ENCODE data around the gene USP32.
"Not testable (repeated sequence)": the region's sequence is repeated elsewhere in the genome, so short reads cannot be mapped to it uniquely, and the experiment has no call there.

The USP32 gene, protein sequence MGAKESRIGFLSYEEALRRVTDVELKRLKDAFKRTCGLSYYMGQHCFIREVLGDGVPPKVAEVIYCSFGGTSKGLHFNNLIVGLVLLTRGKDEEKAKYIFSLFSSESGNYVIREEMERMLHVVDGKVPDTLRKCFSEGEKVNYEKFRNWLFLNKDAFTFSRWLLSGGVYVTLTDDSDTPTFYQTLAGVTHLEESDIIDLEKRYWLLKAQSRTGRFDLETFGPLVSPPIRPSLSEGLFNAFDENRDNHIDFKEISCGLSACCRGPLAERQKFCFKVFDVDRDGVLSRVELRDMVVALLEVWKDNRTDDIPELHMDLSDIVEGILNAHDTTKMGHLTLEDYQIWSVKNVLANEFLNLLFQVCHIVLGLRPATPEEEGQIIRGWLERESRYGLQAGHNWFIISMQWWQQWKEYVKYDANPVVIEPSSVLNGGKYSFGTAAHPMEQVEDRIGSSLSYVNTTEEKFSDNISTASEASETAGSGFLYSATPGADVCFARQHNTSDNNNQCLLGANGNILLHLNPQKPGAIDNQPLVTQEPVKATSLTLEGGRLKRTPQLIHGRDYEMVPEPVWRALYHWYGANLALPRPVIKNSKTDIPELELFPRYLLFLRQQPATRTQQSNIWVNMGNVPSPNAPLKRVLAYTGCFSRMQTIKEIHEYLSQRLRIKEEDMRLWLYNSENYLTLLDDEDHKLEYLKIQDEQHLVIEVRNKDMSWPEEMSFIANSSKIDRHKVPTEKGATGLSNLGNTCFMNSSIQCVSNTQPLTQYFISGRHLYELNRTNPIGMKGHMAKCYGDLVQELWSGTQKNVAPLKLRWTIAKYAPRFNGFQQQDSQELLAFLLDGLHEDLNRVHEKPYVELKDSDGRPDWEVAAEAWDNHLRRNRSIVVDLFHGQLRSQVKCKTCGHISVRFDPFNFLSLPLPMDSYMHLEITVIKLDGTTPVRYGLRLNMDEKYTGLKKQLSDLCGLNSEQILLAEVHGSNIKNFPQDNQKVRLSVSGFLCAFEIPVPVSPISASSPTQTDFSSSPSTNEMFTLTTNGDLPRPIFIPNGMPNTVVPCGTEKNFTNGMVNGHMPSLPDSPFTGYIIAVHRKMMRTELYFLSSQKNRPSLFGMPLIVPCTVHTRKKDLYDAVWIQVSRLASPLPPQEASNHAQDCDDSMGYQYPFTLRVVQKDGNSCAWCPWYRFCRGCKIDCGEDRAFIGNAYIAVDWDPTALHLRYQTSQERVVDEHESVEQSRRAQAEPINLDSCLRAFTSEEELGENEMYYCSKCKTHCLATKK (N-terminal part only)

DNA sequence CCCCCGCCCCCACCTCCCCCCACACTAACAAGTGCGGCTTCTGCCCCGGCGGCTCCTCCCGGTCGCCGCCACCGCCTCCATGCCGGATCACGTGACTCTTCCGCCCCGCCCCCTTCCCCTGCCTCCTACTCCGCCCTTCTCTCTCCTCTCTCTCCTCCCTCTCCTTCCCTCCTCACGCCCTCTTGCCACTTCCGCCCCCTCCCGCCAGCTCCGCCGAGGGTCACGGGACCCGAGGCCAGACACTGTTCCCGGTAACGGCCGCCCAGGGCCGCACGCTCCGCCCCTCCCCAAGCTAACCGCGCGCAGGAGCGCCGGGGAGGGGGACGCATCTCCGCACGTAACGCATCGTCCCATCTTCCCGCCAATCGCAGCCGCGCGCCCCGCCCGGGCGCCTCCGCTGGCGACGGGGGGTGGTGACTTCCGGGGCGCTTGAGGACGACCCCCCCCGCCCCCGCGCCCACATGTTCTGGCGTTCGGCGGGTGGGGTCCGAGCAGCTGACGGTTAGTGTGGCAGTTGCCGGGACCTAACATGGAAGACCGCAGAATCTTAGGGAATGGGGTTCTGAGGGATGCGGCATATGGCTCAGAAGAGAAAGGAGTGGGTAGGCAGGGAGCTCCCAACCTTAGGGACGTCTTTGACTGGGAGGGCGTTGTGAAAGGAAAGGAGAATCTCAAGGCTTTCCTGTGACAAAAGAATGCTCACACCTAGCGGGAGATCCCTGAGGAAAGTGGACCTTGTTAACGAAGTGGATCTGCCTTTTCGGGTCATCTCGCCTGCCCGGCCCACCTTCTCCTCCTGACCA lies at the start of gene USP32:
Gene USP32, minus strand, starts transcription at position 92 of the 803 bp plus-strand sequence. CDS start 194 bp downstream, outside the sequence.
- DNase-seq = peak; percentile 83

DNA sequence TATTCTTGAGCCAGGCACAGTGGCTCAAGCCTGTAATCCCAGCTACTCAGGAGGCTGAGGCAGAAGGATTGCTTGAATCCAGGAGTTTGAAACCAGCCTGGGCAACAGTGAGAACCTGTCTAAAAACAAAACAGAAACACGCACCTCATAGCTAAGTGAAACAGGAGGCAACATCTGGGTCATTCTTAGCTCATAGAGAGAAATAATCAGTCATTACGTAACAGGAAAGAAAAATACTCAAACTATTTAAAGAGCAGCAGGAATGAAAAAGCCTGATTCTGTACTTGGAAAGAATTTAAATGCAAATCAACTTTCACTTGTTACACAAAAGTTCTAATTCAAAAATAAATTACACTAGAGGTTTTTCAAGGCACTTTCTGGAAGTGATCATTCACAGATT lies 47.6 kb upstream of the USP32 start:
- DNase-seq = no peak

DNA sequence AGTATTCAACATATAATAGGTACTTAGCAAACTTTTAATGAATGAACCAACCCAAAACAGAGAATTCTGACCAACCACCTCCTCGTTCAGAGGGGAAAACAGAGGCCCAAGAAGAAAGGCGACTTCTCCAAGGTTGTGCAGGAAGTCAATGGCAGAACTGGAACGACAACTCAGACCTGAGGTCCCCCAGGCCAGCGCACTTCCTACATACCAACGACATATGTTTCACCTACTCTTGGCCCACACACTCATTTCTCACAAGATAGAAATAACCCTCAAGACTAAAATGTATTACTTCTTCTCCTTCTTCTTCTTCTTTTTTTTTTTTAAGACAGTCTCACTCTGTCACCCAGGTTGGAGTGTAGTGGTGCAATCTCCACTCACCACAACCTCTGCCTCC lies 44.7 kb upstream of the USP32 start:
- no peak for DNase-seq

DNA sequence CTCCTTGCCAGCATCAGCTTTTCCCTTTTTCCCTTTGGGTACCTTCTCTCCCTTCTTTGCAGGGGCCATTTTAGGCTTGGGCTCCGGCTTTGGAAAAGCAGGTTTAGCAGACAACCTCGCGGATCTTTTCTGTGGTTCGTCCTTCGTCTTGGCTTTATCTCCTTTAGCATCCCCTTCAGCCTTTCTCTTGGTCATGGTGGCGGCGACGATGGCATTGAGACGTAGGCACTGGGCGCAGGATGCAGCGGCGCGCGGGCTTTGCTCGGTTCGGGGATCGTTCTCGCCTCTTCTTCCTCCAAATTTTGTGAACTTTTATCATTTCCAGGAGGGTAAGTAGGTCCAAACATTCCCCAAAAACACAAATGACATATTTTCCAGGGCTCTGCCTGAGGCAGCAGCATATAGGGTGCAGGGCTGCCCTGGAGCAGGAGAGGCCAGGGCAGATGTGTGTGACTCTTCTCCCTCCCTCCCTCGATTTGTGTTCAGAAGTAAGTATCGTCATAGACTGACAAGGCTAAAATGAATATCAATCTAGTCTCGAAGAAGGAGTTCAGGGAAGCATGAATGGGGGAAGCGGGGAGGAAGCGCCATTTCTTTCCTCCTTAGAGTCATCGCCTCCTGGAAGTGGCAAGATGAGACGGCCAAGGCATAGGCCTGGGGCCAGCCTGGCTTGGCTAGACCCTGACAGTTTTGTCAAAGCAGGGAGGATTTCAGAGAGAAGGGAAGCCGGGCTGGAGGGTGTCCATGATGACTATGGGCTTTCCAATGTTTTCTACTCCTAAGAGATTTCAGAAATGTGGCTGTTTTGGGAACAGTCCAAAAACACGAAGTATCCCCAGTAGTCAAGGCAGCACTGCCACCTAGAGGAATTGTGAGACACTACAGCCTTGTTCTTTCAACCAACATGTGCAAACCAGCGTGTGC lies 43.6 kb upstream of the USP32 start:
- DNase-seq = no peak

DNA sequence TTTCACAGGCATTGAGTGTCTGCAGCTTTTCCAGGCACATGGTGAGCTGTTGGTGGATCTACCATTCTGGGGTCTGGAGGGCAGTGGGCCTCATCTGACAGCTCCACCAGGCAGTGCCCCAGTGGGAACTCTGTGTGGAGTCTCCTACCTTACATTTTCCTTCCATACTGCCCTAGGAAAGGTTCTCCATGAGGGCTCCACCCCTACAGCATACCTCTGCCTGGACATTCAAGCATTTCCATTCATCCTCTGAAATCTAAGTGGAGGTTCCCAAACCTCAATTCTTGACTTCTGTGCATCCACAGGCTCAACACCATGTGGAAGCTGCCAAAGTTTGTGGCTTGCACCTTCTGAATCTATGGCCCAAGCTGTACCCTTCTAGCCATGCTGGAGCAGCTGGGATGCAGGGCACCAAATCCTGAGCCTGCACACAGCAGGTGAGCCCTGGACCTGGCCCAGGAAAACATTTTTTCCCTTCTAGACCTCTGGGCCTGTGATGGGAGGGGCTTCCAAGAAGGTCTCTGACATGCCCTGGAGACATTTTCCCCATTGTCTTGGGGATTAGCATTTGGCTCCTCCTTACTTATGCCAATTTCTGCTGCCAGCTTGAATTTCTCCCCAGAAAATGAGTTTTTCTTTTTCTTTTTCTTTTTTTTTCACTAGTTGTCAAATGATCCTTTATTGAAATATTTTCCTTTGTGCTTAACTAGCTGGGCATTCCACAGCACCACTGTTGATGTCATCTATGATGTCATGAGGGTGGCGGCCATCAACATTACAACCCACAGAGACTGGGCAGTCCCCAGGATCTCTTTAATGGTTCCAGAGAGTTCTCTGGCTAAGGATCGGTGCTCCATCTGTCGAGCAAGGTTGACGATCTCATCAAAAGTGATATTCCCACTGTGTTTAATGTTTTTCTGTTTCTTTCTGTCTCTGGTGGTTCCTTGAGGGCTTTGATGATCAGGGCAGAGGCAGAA lies 41.4 kb upstream of the USP32 start:
- DNase-seq = not testable (repeated sequence)

DNA sequence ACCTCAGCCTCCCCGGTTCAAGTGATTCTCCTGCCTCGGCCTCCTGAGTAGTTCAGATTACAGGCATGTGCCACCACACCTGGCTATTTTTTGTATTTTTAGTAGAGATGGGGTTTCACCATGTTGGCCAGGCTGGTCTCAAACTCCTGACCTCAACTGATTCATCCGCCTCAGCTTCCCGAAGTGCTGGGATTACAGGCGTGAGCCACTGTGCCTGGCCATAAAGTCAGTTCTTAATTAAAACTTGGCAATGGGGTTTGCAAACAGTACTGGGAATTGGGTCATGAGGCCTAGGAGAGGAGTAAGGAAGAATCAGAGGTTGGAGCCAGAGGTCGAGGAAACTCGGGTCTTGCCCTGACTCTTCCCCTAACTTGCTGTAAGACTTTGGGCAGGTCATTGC lies 38.6 kb upstream of the USP32 start:
- DNase-seq = not testable (repeated sequence)

DNA sequence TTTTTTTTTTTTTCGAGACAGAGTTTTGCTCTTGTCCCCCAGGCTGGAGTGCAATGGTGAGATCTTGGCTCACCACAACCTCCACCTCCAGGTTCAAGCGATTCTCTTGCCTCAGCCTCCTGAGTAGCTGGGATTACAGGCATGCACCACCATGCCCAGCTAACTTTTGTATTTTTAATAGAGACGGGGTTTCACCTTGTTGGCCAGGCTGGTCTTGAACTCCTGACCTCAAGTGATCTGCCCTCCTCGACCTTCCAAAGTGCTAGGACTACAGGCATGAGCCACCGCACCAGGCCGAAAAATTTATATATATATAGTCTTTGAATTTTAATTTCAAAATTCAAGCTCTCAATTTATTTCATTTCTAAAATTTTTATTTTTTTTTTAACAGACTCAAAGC lies 36.6 kb upstream of the USP32 start:
- DNase-seq = not testable (repeated sequence)

DNA sequence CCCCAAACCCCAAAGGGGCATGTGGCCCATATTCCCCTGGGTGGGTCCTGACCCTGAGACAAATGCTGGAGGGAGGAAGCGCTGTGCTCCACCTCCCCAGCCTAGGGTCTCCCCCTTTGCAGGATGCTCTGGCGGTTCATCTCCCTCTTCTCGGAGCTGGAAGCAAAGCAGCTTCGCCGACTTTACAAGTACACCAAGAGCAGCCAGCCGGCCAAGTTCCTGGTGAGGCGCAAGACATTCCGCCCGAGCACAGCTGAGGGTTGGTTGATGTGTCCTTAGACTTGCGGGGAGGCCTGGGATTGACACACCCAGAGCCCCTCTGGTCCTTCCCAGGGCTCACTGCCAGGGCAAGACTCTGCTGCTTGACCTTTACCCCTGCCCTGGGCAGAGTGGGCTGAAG lies 34.7 kb upstream of the USP32 start:
- no peak for DNase-seq

DNA sequence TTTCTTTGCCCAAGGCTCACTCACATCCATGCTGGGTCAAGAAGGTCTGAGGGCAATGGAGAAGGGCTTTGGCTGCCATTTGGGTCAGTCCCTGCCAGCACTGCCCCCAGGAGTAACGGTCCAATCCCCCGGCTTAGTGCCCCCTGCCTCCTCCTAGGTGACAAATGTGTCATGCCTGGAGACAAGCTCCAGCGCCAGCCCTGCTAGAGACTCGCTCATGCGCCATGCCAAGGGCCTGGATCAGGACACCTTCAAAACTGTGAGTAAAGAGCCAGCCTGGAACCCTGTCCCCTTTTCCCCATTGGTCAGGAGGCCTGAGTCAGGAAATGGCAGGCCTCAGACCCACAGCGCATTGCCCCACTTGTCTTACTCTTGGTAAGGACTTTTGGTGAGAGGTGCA lies 33.7 kb upstream of the USP32 start:
- DNase-seq = no peak

DNA sequence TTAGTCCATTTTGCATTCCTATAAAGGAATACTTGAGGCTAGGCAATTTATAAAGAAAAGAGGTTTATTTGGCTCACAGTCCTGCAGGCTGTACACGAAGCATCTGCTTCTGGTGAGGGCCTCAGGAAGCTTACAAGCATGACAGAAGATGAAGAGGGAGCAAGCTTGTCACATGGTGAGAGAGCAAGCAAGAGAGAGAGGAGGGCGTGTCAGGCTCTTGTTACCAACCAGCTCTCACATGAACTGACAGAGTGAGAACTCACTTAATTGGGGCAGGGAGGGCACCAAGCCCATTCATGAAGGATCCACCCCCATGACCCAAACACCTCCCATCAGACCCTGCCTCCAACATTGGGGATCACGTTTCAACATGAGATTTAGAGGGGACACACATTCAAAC lies 31.9 kb upstream of the USP32 start:
- DNase-seq = no peak

DNA sequence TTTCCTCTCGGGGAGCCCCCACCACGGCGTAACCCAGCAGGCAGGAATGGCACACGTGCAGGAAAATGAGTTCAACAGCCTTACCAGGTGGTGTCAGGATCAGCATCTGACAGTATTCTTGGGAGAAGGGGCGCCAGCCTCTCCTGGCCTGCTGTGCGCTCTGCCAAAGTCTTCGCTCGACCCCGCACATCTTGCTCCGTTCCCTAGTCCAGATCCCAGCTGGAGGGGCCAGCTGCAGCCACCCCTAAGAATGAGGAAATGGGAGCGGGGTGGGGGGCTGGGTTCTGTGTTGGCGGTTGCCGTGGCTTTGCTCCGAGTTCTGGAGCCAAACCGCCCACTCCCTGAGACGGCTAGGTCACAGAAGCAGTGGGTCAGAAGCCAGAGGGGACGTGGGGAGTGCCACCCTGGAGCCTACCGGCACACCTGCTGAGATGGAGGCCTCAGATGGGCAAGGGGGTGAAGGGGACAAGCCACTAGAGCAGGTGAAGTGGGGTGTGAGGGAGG lies 30.3 kb upstream of the USP32 start, which contains the start of gene CHCT1:
Gene CHCT1, plus strand, starts transcription at position 328 of the 504 bp plus-strand sequence. Its CDS starts 104 bp downstream, at position 432.
- DNase-seq = no peak

DNA sequence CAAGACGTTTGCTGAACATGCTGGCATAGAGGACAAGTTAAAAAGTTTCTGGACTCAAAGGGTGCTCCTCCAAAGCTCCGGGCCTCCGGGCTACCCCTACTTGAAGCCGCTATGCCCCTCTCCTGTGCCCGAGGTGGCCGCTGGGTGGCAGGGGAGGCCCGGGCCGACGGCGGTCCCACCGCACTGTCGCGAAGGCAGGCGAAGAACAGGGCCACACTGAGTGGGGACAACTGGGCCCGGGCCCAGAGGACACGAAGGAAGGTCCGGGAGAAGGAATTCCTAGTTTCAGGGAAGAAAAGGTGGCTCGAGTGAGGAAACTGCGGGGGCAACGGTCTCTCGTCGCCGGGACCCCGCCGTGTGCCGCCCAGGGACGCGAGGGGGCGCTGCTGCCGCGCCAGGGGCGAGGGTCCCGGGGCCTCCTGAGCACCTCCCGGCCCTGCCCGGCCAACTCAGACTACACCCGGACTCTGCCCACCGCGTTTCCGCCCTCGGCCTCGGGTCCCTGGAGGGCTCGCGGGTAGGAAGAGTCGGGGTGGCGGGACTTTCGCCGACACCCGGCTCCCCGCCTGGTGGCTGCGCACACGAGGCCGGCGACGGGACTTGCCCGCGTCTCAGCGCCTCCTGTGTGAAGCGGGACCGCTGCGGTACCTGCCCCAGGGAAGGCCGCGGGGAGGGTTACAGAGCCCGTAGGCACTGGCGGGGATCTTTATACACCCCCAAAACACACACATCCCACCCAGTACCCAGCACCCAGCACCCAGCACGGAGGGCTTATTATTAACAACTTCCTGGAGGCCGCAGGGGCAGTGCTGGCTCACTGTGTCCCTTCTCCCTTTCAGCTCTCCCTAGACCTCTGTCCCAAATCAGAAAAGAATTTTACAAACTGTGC lies 29.6 kb upstream of the USP32 start:
- no peak for DNase-seq

DNA sequence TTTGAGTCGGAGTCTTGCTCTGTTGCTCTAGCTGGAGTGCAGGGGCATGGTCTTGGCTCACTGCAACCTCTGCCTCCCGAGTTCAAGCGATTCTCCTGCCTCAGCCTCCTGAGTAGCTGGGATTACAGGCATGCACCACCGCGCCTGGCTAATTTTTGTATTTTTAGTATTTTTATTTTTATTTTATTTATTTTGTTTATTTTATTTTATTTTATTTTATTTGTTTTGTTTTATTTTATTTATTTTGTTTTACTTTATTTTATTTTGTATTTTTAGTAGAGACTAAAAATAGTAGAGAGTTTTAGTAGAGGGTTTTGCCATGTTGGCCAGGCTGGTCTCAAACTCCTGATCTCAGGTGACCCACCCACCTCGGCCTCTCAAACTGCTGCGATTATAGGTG lies 27.9 kb upstream of the USP32 start:
- not testable (repeated sequence) for DNase-seq

DNA sequence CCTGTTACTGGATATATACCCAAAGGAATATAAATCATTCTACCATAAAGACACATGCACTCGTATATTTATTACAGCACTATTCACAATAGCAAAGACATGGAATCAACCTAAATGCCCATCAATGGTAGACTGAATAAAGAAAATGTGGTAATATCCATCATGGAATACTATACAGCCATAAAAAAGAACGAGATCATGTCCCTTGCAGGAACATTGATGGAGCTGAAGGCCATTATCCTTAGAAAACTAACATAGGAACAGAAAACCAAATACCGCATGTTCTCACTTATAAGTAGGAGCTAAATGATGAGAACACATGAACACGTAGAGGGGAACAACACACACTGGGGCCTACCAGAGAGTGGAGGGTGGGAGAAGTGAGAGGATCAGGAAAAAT lies 27.1 kb upstream of the USP32 start:
- not testable (repeated sequence) for DNase-seq

DNA sequence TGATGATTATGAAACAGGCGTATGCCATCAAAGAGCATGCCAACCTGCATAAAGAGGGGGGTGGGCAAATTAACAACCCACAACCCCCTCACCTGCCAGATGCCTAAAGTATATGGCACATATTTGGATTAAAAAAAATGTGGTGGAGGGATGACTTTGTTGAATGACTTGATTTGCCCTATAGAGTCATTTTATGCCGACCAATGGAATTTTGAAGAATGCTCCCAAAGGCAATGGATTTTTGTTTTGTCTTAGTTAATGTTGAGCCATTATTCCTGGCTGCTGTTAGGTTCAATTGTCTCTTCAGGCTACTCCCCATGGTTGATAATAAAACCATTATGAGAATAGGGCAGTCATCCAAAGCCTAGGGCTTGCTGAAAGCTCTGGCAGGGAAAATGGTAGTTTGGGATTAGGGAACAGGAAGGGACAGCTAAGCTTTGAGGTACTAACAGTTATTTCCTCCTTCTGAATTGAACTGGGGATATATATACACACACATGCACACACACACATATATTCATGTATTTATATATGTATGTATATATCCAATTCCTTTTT lies 24.5 kb upstream of the USP32 start:
- DNase-seq = no peak

DNA sequence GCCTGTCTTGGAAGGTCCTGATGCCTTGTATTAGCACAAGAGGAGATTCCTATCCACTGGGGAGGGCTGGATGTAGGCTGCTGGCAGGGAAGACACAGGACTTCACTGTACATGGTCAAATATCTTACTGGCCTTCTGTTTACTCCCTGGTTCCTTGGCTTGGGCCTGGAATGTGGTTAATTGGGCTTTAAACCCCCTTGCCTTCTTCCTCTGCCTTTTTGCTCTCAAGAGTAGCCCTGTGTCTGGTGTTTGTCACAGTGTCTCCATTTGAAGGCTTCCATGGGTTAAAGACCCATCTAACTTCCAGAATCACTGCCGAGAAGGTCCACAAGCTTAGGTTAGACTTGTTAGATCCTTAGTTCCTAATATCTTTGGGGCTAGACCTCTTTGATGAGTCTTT lies 23.2 kb upstream of the USP32 start:
- DNase-seq = no peak

DNA sequence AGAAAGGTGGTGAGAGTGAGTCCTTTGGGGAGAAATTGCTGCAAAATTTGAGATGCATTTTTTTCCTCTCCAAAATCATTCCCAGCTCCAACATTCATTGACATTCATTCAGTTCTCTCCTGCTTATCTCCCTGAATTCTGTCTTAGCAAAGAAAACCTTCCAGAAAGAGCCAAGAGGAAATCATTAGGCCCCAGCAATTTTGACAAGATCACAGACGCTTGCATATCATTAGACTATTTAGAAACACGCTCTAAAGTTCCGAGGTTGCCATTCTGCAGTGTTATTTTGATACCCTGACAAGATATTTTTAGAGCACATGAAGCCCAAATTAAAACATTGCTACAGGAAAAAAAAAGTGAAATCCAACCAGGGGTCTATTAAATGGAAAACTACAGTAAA lies 20.8 kb upstream of the USP32 start:
- DNase-seq = no peak

DNA sequence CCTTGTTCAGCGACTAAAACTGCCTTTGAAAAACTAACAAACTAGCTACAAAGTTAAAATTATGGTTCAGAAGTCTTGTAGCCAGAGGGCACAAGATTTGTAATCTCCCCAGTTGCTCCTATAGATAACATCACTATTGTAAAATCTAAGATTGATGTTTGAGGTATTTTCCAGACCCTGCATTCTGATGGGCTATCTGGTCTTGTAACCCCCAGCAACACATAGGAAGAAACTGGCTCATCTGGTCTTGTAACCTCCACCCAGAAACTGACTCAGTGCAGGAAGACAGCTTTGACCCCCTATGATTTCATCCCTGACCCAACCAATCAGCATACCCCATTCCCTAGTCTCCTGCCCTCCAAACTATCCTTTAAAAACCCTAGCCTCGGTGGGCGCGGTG lies 18.1 kb upstream of the USP32 start:
- no peak for DNase-seq

Measured in cortex of kidney (tissue), 1 donor.